PC-3 (cell line): ENCODE measurements around the gene MUC6. TPM values are rescaled to one million over a fixed set of nuclear protein-coding genes. Genes with fewer than 3 reads are reported as not detected.
A peak's percentile ranks its signal among the peaks of the same experiment; 100 is the strongest.

ENCODE experiments used
- ATAC-seq: fragments of 200-7000 bp; cut with Tn5 transposase; 2 replicates; pipeline ENCODE4 v1.9.1; 2020; ENCODE audit warnings: mild to moderate bottlenecking, moderate library complexity
- BruUV-seq: library from RNA; stranded (reverse); fragments of 400-500 nt; replicated peaks from 2 replicates; lab custom pipeline; 2021; lab: Mats Ljungman, UMichigan
- CTCF ChIA-PET: fragments of 300-600 bp; sonication (Branson Sonifier 250); formaldehyde crosslinking; loops from one replicate; lab custom pipeline; 2022; ENCODE audit warnings: antibody characterized with exemption; lab: Charles Lee
- POLR2A ChIA-PET: fragments of 300-600 bp; sonication (Branson Sonifier 250); formaldehyde crosslinking; loops from one replicate; lab custom pipeline; 2022; ENCODE audit warnings: antibody characterized with exemption; ENCODE audit not compliant: unreplicated experiment; lab: Charles Lee
- DNase-seq: peaks from one replicate; pipeline ENCODE4 v3.0.0-alpha.2; 2015
- H2AFZ ChIP-seq: fragments of 300-600 bp; sonication (generic); 2 replicates; pipeline ENCODE4 v1.6.0; 2016; ENCODE audit warnings: antibody characterized with exemption, low read length
- H3F3A ChIP-seq: fragments of 300-600 bp; sonication (generic); one replicate; pipeline ENCODE4 v1.6.0; 2017; ENCODE audit warnings: antibody characterized with exemption, low read length, control low read depth, mild to moderate bottlenecking; ENCODE audit not compliant: unreplicated experiment
- H3K27ac ChIP-seq: fragments of 300-600 bp; sonication (generic); 2 replicates; pipeline ENCODE4 v1.5.1; 2016; ENCODE audit warnings: mild to moderate bottlenecking, low read length
- H3K27me3 ChIP-seq: fragments of 300-600 bp; sonication (generic); 2 replicates; pipeline ENCODE4 v1.6.1; 2016; ENCODE audit warnings: low read length, mixed read lengths
- H3K36me3 ChIP-seq: fragments of 300-600 bp; sonication (generic); 2 replicates; pipeline ENCODE4 v1.6.1; 2016; ENCODE audit warnings: low read depth, mixed run types, low read length, mixed read lengths
- H3K4me1 ChIP-seq: fragments of 300-600 bp; sonication (generic); 2 replicates; pipeline ENCODE4 v1.5.1; 2016; ENCODE audit warnings: low read length; ENCODE audit not compliant: insufficient read depth
- H3K4me2 ChIP-seq: fragments of 300-600 bp; sonication (generic); 2 replicates; pipeline ENCODE4 v1.6.0; 2016; ENCODE audit warnings: low read length
- H3K4me3 ChIP-seq: fragments of 300-600 bp; sonication (generic); 2 replicates; pipeline ENCODE4 v1.5.1; 2016; ENCODE audit warnings: mild to moderate bottlenecking, low read length, mixed read lengths
- H3K79me2 ChIP-seq: fragments of 300-600 bp; sonication (generic); 2 replicates; pipeline ENCODE4 v1.6.1; 2017; ENCODE audit warnings: low read length, mixed read lengths
- H3K9ac ChIP-seq: fragments of 300-600 bp; sonication (generic); 2 replicates; pipeline ENCODE4 v1.6.0; 2016; ENCODE audit warnings: mild to moderate bottlenecking, low read length
- H3K9me2 ChIP-seq: fragments of 300-600 bp; sonication (generic); replicated peaks from 2 replicates; pipeline ENCODE4 v1.6.1; 2016; ENCODE audit warnings: mixed run types, low read length, mixed read lengths
- H3K9me3 ChIP-seq: fragments of 300-600 bp; sonication (generic); 2 replicates; pipeline ENCODE4 v1.6.1; 2016; ENCODE audit warnings: low read length, mixed read lengths
- H4K20me1 ChIP-seq: fragments of 300-600 bp; sonication (generic); 2 replicates; pipeline ENCODE4 v1.6.1; 2016; ENCODE audit warnings: low read length, mixed read lengths
- CTCF ChIP-seq: fragments of 300-600 bp; sonication (generic); conservative IDR thresholded peaks from 2 replicates; pipeline ENCODE4 v1.5.1; 2017; ENCODE audit warnings: antibody characterized with exemption, low read depth, mild to moderate bottlenecking, low read length
- EZH2 ChIP-seq: fragments of 300-600 bp; sonication (generic); IDR thresholded peaks from one replicate; pipeline ENCODE4 v1.6.1; 2017; ENCODE audit warnings: antibody characterized with exemption, mild to moderate bottlenecking, low read length; ENCODE audit not compliant: unreplicated experiment
- EZH2phosphoT487 ChIP-seq: fragments of 300-600 bp; sonication (generic); IDR thresholded peaks from 2 replicates; pipeline ENCODE4 v1.6.1; 2018; ENCODE audit warnings: mild to moderate bottlenecking, antibody characterized with exemption, low read length, borderline replicate concordance
- intact Hi-C: fragments of 100-400 bp; cut with micrococcal nuclease; formaldehyde crosslinking; loops from 2 replicates; pipeline ENCODE4 v1.9.0; 2023
- total RNA-seq: library from RNA; depleted of rRNA; stranded (reverse); fragments of >200 nt; gene quantifications from 2 replicates; pipeline ENCODE4 v1.2.3, GENCODE V29; 2014

Gene MUC6
- total RNA-seq, 1 experiment from 2014 or later = 0.18 TPM

GRCh38 chr11:1072116-1072820 is 35.8 kb upstream of the MUC6 start:
- H3F3A ChIP-seq = no peaks in the 10 kb centered on the region
- ChIA-PET POLR2A (interaction anchor here (1.6 kb wide), 1 partner anchor 18 kb away, joined by 18 read pairs; no protein-coding TSS in a partner anchor), CTCF (no interaction called here)
- H3K27me3 ChIP-seq = no peaks in the 10 kb centered on the region
- intact Hi-C loops = no loop called here
- no peak overlapping the region for H3K4me3 ChIP-seq
- H3K9me2 ChIP-seq = no peaks in the 10 kb centered on the region
- H4K20me1 ChIP-seq = no peaks in the 10 kb centered on the region
- H3K4me2 ChIP-seq = peak overlapping the region; percentile 65
- H3K9me3 ChIP-seq = no peaks in the 10 kb centered on the region
- TSS peak; percentile 97 for BruUV-seq
- peak overlapping the region; percentile 98 for H3K9ac ChIP-seq
- no peak for TF ChIP-seq EZH2phosphoT487
- TF ChIP-seq EZH2 = no peak
- no peak for TF ChIP-seq CTCF
- peak; percentile 75 for ATAC-seq
- H3K4me1 ChIP-seq = peaks cover 28% of the 10 kb centered on the region
- H3K27ac ChIP-seq = peak overlapping the region; percentile 99
- H2AFZ ChIP-seq = no peak overlapping the region
- H3K79me2 ChIP-seq = no peaks in the 10 kb centered on the region
- H3K36me3 ChIP-seq = no peaks in the 10 kb centered on the region
- peak; percentile 91 for DNase-seq

- intact Hi-C loops = no loop called here
- no peak for DNase-seq
- no peaks in the 10 kb centered on the region for H3K9me2 ChIP-seq
- peak overlapping the region; percentile 99 for H3K27ac ChIP-seq
- no peaks in the 10 kb centered on the region for H3F3A ChIP-seq
- H3K9ac ChIP-seq = peak overlapping the region; percentile 87
- no peaks in the 10 kb centered on the region for H3K27me3 ChIP-seq
- BruUV-seq = no TSS peak
- no peaks in the 10 kb centered on the region for H3K79me2 ChIP-seq
- H3K4me3 ChIP-seq = no peak overlapping the region
- no peak overlapping the region; the same call in 1 of the 2 replicates for H3K4me2 ChIP-seq
- peak; percentile 10 for ATAC-seq
- no peaks in the 10 kb centered on the region for H4K20me1 ChIP-seq
- peaks cover 28% of the 10 kb centered on the region for H3K4me1 ChIP-seq
- no peaks in the 10 kb centered on the region for H3K36me3 ChIP-seq
- no peak for TF ChIP-seq EZH2
- no peak for TF ChIP-seq EZH2phosphoT487
- no peak for TF ChIP-seq CTCF
- no peaks in the 10 kb centered on the region for H3K9me3 ChIP-seq
- ChIA-PET CTCF (no interaction called here), POLR2A (no interaction called here)
- no peak overlapping the region for H2AFZ ChIP-seq
These were observed 35.1 kb upstream of the MUC6 start for GRCh38 chr11:1071571-1072115.
